Epidermal melanocyte (primary cell): Measurements from ENCODE around the gene PRKCE.
"Not testable (repeated sequence)": the region's sequence is repeated elsewhere in the genome, so short reads cannot be mapped to it uniquely, and the experiment has no call there.

Source experiments
- DNase-seq: peaks from one replicate; pipeline ENCODE4 v3.0.0; 2011; ENCODE audit warnings: low spot score; ENCODE audit not compliant: insufficient read length

PRKCE gene

DNA sequence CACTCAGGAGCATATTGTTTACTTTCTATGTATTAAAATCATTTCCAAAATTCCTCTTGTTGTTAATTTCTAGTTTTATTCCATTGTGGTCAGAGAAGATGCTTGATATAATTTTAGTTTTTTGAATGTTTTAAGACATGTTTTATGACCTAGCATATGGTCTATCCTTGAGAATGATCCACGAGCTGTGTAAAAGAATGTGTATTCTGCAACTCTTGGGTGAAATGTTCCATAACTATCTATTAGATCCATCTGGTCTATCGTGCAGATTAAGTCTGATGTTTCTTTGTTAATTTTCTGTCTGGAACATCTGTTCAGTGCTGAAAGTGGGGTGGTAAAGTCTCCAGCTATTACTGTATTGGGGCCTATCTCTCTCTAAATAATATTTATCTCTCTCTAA lies 562.4 kb downstream of the PRKCE start:
- no peak for DNase-seq

DNA sequence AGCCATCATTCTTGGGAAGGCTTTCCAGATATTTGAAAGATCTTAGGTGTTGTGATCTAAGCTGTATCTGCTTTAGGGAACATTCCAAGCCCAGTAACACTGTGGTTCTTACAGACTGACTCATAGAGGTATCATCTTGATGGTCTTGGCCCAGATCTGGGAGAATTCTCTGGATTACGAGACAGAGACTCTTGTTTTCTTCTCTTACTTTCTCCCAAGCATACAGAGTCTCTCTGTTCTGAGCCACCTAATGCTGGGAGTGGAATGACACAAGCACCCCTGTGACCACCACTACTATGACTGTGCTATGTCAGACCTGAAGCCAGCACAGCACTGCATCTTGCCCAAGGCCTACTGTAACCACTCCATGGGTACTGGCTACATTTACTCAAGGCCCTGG lies 564.7 kb downstream of the PRKCE start:
- DNase-seq, result no peak

DNA sequence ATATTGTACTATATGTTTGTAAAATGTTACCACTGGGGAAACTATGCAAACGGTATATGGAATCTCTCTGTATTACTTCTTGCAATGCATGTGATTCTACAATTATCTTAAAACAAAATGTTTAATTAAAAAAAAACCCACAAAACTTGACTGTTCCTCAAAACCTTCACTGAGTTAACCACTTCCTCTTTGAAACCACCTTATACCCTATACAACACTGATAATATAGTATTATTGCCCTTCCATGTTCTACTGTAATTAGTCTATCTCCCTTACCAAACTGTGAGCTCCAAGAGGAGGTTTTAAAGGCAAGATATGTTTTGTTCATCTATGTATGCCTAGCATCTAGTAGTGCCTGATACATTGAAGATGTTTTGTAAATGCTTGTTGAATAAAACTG lies 572.0 kb downstream of the PRKCE start:
- not testable (repeated sequence) for DNase-seq

DNA sequence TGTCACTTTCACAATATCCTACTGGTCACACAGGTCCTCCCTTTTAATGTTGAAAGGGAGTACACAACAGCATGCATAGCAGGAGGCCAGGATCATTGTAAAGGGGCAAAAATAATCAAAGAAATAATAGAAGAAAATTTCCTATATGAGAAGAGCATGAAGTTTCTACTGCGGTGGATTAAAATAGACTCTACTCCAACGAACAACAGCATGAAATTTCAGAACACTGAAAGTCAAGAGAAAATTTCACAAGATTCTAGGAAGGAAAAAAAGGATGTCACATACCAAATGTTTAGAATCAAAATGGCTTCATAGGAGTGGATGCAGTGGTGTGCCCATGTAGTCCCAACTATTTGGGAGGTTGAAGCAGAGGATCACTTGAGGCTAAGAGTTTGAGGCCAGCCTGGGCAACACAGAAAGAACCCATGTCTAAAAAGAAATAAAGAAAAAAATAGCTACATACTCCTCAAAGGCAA lies 573.7 kb downstream of the PRKCE start:
- no peak for DNase-seq

DNA sequence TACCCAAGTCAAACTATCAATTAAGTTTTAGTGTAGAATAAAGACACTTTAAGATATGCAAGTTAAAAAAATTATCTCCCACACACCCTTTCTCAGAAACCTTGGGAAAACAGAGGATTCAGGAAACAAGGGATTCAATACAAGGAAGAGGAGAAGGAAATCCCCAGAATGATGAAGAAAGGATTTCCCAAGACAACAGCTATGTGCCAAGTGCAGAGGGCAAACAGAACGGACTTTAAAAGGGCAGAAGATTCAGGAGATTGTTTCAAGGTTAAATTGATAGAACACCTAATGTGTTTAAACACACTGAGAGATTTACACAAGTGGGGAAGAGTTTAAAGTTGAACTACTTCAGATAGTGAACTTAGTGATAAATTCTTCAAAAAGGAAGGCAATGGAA lies 574.3 kb downstream of the PRKCE start:
- DNase-seq, result no peak

DNA sequence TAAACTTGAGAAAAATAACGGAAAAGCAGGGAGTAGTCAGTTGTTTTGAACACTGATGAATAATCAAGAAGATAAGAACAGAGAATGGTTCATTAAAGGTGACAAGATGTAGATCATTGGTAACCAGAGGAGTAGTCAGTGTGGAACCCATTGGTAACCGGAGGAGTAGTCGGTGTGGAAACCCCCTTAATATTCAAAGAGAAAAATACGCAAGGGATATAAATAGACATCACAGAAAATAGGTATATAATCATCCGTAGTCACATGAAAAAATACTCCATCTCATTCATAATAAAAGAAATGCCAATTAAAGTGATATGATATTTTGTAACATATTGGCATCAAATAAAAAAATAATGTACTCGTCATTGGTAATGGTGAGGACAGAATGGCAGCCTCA lies 575.1 kb downstream of the PRKCE start:
- DNase-seq, result no peak

DNA sequence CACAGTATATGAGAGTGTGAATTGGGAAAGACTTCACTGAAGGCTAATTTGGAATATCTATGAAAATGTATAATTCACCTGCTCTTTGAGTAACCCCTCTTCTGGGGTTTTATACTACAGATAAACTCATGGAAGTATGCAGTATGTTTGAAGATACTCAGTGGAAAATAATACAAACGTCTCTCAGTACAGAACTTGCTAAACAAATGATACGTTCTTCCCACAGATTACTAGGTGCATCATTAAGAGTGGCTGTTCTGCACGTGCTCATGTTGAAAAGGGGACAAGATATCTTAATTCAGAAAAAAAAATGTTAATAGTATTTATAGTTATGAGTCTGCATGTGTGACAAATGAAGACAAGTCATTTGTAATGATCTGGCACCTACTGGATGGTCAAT lies 575.5 kb downstream of the PRKCE start:
- DNase-seq, result no peak

DNA sequence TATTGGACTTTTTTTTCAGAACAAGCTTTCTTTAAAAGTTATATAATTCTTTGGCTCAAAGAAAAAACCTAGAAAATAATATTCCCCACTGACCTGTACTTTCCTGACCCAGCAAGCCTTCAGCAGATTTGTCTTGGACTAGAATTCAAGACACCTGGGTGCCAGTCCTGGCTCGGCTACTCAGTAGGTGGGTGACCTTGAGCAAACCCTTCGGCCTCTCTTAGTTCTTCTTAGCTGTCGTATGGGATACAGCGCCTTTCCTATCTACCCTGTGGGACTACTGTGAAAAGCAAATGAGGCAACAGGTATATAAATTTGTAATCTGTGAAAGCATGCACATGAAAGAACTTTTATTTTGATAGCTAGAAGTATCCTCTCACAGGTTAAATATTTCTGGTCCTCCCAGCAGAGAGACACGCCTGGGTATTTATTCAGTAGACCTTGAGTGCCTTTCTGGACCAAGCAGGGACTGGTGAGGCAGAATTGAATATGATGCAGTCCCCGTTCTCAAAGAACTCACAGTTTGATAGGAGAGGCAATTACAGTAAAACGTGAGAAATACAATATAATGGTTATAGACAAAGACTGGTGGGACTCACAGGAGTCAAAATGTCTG lies 576.3 kb downstream of the PRKCE start:
- no peak for DNase-seq

DNA sequence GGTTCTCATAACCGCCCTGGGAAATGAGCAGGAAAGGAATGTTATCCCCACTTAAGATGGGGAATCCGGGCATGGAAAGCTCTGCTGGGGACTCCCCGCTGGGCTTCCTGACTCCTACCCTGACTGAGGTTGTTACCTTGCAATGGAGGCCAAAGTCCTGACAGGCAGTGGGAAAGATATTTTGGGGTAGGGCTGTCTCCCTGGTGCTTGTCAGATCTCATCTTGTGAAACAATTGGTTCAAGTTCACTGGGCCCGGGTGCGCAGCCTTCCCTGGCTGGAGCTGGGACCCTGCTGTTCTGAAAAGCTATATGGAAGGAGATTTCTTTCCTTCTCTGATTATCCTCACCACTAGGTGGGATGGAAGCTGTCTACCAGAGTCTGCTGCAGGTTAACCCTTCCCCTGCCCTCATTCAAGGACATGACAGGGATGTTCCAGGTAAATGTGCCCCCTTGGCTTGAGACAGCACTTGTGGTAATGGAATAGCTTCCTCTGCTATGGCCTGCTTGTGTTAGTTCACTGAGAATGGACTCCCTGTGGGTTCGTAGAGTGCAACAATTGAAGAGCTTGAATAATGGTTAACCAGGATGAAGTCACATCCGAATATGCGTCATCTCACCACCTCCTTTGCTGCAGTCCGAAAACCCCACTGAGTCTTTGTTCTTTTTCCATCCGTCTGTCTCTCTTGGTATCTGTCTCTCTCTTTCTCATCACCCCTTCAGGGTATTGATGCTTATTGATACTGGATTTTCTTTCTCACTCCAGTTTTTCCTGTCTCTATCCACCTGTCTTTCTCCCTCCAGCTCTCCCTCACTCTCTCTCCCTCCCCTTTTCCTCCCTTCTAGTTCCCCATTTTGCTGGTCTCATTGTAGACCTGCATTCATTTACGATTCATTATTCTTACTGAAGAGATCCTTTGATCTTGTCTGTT lies 577.9 kb downstream of the PRKCE start:
- no peak for DNase-seq

DNA sequence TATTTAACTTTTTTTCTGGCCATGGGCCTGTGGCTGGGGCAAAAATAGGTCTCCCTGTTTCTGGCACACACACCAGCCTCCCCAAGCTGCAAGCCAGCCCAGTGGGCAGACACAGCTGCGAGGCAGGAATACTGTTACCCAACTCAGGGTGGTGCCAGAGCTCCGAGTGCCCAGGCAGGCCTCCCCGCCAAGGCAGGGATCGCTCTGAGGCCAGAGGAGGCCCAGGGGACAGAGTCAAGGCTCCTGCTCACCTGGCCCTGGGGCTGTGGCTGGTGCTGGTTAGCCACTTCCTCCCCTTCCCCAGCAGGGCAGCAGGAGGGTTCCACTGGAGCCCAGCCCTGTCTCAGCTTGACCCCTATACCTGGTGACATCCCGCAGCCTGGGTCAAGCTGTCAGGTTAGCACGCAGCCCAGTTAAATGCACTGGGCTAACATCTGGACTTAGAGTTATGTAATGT lies 578.7 kb downstream of the PRKCE start:
- DNase-seq, result no peak

DNA sequence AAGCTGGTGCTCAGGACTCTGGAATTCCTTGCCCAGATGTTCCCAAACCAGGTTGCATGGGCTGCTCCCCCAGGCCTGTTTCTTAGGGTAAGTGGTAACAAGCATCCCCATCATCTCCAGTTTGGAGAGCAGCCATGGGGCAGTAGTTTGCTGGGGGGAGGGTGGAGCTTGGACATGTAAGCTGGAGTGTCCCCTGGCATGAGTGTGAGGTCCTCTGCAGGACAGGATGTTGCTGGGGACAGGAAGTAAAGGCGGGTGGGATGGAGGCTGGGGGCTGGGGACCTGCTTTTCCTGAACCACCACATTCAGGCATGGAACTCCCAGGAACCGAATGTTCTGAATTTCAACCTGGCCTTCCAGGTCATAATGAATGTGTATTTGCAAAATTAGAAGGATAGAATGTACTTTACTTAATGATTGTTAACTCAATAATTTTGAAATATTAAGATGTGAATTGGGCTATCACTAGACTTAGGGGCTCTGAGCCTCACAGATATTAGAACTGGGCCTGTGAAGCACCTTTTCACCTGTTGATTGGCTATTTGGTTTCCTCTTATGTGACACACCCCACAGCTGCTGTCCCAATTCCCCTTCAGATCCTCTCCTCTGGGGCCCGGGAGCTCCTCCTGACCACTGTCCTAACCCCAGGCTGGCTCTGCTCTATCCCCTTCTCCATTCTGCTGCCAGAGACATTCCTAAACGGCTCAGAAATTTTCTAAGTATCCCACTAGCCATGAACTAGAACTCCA lies 579.4 kb downstream of the PRKCE start:
- DNase-seq, result no peak

DNA sequence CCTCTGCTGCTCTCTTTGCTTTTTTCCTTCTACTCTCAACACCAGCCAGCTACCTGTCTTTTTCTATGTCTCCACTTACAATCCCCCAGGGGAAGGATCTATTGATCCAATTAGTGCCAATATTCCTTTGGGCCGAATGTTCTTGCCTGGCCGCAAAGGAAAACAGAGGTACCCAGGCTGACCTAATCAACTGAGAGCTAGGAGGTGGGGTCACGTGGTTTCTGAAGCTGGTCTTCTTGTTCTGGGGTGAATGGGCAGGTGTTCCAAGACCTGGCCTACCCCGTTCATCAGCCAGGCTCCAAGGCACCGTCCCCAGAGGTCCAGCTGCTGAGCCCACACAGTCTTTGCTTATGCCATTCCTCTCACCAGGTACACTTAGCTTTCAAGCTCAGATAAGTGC lies 580.2 kb downstream of the PRKCE start:
- DNase-seq, result no peak

DNA sequence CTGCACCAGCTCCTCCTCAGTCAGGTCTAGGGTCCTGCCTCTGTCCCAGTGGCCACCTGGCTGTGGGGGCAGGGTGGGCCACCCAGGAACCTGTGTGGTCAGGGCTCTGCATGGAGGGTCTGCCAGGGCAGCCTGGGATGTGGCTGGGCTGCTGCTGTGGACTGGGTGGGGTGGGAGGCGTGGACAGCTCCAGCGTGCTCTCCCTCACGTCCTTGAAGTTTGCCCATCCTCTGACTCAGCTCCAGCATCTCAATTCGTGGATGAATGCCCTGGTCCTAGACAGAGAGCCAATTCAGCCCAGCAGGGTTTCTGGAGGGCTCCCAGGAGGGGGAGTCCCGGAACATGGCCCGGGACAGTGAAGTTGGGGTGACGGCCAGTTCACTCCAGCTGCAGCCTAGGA lies 581.4 kb downstream of the PRKCE start:
- no peak for DNase-seq

DNA sequence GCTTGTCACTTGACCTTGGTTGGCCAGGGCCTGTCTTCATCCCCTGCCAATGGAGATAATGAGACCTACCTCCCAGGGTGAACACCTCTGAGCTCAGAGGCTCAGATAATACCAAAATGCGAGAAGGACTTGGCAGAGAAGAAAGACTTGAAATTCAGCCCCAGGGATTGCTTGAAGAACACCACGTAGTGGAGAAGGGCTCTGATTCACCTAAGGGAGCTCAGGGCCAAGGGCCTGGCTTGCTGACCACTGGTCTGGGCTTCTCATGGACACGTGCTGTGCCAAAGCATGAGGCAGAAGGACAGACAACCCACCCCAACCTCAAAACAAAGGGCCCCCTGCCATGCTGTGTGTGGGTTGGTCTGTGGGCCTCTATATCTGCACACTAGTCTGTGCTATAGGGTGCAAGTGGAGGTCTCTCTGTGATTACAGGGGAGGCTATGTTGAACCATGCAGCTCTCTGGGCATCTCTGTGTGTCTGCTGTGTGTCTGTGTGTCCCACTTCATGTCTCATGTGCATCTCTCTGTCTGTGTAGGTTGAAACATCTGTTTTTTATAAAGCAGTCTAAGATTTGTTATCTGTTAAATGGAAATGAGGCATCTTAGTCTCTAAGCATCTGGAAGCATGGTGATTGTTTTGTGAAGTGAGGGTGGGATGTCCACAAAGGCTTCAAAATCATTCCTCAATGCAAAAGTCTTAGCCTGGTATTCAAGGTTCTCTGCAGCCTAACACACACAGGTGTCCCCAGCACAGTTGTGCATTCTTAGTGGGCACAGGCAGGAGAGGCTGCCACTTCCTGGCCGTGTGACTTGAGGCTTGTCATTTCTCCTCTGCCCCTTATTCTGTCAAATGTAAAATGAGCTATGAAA lies 584.8 kb downstream of the PRKCE start:
- DNase-seq, result no peak

DNA sequence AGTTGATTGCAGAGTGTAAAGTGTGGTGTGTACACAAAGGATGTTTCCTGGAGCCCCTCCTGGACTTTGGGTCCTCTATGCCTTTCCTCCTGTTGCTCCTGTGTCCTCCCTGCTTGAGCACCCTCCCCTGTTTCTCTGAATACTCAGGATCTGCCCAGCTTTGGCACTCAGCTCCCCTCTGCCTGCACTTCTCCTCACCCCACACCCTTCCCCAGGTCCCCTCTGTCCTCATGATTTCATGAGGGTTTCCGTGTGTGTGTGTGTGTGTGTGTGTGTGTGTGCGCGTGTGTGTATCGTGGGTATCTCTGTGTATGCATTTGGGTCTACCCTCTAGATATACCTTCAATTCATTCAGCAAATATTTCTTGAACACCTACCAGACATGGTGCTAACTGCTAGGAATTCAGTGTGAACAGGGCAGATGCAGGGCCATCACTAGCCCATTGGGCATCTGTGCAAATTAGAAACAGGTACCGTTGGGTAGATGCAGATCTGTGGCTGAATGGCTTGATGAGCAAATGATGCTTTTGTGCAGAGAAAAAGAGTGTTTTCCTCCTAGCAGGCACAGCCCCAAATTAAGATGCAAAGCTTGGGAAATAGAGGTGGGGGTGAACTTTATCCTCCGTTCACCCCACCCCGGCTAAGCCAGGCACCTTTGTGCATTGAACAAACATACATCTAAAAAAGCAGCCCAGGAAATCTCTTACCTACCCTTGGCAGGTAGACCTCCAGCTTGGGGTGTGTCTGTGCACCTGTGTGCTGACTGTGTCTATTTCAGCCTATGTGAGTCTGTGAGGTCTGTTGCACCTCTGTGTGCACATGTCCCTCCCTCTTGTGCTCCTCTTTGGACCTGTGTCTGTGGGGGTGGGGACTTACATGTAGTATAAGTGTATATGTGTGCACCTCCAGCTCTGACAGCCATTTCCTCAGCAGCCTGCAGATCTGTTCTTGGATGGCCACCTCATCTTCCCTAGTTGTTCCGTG lies 585.7 kb downstream of the PRKCE start:
- DNase-seq, result no peak
